ENCODE measurements around the gene KCNQ1OT1.

- TF ChIP-seq CTCF (IDR thresholded peaks at IDR 0.05) (no peak), POLR2A (IDR thresholded peaks at IDR 0.05) (no peak)
Measured at GRCh38 chr11:2674658-2675131, 25.1 kb downstream of the KCNQ1OT1 start.

Measured in adrenal gland (tissue), 5 donors.